Fibroblast of the conjunctiva (primary cell): ENCODE results near the gene HOXA2.

Experiments
- DNase-seq: peaks from one replicate; pipeline ENCODE4 v3.0.0-alpha.2; 2010; ENCODE audit warnings: low read depth

HOXA2 gene

DNA sequence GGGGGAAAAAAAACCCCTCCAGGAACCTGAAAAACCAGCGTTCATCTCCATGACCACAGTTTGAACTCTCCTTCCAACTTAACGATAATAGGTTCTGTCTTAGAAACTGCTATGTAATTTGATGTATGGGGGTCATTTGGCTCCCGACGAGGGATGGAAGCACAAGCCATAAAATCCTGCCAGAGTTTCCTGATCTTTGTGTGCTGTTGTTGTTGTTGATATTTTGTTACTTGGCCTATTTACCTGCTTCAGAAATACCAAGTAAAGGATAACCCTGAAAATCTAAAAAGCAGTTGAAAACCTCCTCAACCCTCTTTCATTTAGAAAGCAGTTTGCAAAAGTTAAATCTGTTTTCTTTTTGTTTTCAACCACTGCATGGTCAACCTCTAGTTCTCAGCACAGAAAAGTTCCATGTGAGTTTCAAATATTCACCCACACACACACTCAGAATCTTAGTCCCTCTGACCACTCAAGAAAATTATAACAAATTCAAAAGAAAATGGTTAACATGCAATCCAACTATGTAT is 9.3 kb upstream of the HOXA2 start:
- DNase-seq: no peak

- no peak for DNase-seq
These were observed 8.7 kb upstream of the HOXA2 start for GRCh38 chr7:27111042-27111750.

- DNase-seq: no peak
These were observed 7.9 kb upstream of the HOXA2 start for GRCh38 chr7:27110186-27111031.

- no peak for DNase-seq
These were observed 7.1 kb upstream of the HOXA2 start for GRCh38 chr7:27109466-27110185.

GRCh38 chr7:27108390-27109127 is 6.1 kb upstream of the HOXA2 start:
- no peak for DNase-seq

- DNase-seq: no peak
These were observed 5.2 kb upstream of the HOXA2 start for GRCh38 chr7:27107391-27108381.

DNA sequence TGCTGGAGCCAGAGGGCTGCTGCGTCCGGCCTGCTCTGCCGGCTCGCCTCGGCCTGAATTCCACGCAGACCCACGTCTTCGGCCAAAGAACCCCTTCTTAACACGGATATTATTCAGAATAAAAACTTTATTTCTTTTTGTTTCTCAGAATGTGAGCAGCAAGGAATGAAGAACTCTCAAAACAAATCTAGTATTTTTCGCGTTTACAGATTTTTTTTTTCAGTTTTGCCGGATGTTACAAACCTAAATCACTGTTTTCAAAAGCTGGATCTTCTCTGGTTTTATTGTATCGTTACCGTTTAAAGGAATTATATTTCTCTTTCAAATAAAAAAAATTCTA is 4.4 kb upstream of the HOXA2 start:
- no peak for DNase-seq

DNA sequence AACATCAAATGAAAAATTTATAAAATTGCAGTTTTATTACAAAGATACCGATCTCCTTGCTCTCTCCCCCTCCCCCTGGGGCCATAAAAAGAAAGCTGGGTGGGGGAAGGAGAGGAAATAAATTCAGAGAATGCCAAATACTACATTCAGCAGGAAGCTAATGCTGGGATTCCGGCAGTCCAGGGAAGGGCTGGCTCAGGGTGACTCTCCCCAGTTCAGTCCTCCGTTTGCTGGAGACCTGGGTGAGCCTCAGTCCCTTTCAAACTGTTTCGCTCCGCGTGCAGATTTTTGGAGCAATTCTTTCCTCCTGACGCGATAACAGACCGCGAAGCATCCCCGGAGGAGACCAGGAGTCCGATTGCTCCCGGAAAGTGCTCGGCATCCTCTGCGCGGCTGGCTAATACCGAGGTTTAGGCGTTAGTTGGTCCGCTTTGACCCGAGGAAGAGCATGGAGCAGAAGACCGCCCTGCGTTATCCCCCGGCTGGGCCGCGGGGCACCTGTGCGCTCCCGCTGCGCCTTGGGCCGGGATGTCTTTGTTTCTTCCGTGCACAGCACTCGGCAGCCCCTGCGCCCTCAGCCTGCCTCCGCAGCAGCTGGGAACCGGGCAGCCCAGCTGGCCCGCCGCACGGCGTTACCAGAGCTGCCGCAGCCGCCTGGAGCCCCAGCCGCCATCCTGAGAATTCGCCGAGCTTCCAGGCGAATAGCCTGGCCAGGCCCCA is 3.9 kb upstream of the HOXA2 start:
- DNase-seq: no peak

GRCh38 chr7:27105301-27106031 is 3.0 kb upstream of the HOXA2 start:
- DNase-seq: no peak

DNA sequence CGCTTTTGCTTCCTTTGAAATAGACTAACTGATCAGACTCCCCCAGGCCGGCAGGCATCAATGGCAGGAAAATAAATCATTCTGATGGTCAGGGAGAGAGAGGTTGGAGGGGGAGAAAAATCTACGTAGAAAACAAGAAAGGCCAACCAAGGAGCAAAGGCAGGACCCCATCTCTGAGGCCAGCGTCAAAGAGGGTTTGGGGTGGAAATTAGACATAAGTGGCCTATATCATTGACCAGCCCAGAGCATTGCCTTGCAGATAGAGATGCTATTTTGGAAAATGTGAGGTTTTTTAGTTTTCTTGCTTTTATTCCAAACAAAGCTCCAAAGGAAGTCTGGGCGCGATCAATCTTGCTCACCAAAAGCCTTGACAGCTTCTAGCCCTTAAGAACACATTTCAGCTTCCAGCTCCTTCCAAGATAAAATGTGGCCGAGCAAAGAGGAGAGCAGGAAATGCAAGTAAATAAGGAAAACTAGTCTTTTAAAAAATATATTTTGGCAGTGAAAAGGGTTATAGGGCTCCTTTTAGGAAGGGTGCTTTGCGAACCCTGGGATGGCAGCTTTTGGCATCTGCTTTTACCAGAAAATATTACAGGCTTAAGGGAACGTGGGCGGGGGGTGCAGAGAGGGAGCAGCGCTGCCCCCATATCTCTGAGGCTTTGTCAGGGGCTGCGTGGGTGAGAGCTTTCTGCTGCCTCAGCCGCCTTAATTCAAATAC is 2.0 kb upstream of the HOXA2 start:
- no peak for DNase-seq

GRCh38 chr7:27103489-27104226 is 1.2 kb upstream of the HOXA2 start:
- DNase-seq: no peak

- DNase-seq: no peak
These were observed 414 bp downstream of the HOXA2 start for GRCh38 chr7:27101957-27102580.

DNA sequence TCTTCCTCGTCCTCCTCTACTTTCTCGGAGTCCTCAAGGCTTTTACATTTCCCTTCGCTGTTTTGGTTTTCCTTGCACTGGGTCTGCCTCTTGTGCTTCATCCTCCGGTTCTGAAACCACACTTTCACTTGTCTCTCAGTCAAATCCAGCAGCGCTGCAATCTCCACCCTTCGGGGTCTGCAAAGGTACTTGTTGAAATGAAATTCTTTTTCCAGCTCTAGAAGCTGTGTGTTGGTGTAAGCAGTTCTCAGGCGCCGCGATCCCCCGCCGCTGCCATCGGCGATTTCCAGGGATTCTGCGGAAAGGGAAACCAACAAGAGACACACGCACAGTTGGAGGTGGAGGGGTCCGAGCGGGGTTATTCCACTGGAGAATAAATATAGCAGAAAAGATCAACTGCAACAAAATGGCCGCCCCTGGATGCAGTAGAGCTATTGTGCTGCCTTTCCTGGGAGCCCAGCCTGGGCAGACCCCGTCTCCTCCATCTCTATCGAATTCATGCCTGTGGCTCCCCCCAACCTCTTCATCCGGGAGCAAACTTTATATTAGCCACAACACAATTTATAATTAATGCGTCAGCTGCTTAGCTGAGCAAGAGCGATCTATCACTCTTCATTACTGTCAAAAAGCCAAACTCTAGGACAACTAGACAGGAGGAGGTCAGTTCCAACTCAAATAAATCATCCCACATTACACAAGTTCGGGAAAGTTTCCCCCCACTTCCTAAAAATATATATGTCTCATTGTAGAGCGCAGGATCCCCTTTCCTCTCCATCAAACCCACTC is 1.1 kb downstream of the HOXA2 start:
- no peak for DNase-seq

- DNase-seq: no peak
These were observed 1.8 kb downstream of the HOXA2 start for GRCh38 chr7:27100694-27101170.

DNA sequence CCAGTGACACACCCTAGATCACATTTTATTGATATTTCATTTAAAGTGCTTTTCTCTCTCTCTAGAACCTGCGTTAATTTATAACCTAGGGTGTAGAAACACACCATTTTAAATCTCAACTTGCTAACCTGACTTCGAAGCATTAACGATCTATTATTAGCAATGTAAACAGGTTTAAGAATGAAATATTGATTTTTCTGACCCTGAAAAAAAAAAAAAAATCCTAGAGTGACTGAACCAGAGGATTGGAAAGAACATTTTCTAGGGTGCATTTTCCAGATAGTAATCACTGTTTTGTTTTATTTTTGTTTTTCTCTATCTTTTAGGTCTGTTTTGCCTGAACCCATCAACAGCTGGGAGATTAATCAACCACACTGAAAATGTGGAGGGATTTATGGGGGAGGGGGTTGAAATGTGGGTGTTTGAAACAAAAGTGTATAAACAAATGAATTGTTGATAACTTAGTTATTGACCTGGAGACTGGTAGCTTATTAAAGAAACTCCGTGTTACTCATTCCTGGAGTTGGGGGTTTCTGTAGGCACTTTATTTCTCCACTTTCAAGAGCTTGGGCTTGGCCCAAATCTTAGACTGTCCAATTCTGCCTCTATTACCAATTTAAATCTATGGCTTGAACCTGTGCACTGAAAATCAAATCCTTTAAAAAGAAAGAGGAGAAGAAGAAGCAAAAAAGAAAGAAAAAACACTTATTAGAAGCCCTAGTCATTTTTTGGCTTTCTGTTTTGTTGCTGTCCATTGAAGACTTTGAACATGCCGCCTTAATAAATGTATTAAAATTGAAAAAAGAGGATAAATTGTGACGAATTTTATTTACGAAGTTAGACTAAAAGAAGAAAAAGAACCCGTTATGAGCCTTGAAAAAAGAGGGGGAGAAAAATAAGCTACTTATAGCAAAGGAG is 2.8 kb downstream of the HOXA2 start:
- no peak for DNase-seq
